HG02610 (cell line): ENCODE data around the gene ESR1.
"Not testable (repeated sequence)": the region's sequence is repeated elsewhere in the genome, so short reads cannot be mapped to it uniquely, and the experiment has no call there.

Experiments
- ATAC-seq: cut with Tn5 transposase; IDR thresholded peaks from one replicate; pipeline ENCODE4 v1.9.1; 2021; ENCODE audit warnings: mild to moderate bottlenecking, moderate library complexity; ENCODE audit not compliant: unreplicated experiment

The ESR1 gene

GRCh38 chr6:151885234-151885633, 77.8 kb downstream of the ESR1 start:
- ATAC-seq, result no peak

- ATAC-seq, result no peak
Measured at GRCh38 chr6:151891524-151891923, 84.0 kb downstream of the ESR1 start.

- ATAC-seq, result not testable (repeated sequence)
Measured at GRCh38 chr6:151894426-151894825, 86.9 kb downstream of the ESR1 start.

GRCh38 chr6:151899221-151899620, 91.7 kb downstream of the ESR1 start:
- ATAC-seq, result not testable (repeated sequence)

GRCh38 chr6:151899796-151900195, 92.3 kb downstream of the ESR1 start:
- not testable (repeated sequence) for ATAC-seq

- no peak for ATAC-seq
Measured at GRCh38 chr6:151900256-151900655, 92.8 kb downstream of the ESR1 start.

GRCh38 chr6:151901009-151901411, 93.5 kb downstream of the ESR1 start:
- ATAC-seq, result no peak

- ATAC-seq, result no peak
Measured at GRCh38 chr6:151904631-151905030, 97.1 kb downstream of the ESR1 start.

- no peak for ATAC-seq
Measured at GRCh38 chr6:151905072-151905471, 97.6 kb downstream of the ESR1 start.

- no peak for ATAC-seq
Measured at GRCh38 chr6:151905854-151906253, 98.4 kb downstream of the ESR1 start.

- ATAC-seq, result no peak
Measured at GRCh38 chr6:151911401-151911800, 103.9 kb downstream of the ESR1 start.

GRCh38 chr6:151914484-151914883, 107.0 kb downstream of the ESR1 start:
- ATAC-seq, result no peak

GRCh38 chr6:151916075-151916474, 108.6 kb downstream of the ESR1 start:
- ATAC-seq, result no peak

- no peak for ATAC-seq
Measured at GRCh38 chr6:151916680-151917164, 109.2 kb downstream of the ESR1 start.

GRCh38 chr6:151917531-151918329, 110.2 kb downstream of the ESR1 start:
- no peak for ATAC-seq

- ATAC-seq, result no peak
Measured at GRCh38 chr6:151940307-151940706, 132.8 kb downstream of the ESR1 start.

- no peak for ATAC-seq
Measured at GRCh38 chr6:151948002-151948743, 140.7 kb downstream of the ESR1 start.

- no peak for ATAC-seq
Measured at GRCh38 chr6:151958332-151958731, 150.8 kb downstream of the ESR1 start.

GRCh38 chr6:151959086-151959485, 151.6 kb downstream of the ESR1 start:
- no peak for ATAC-seq

- ATAC-seq, result no peak
Measured at GRCh38 chr6:151961809-151962208, 154.3 kb downstream of the ESR1 start.

GRCh38 chr6:151962246-151962846, 154.9 kb downstream of the ESR1 start:
- ATAC-seq, result peak; percentile 75

GRCh38 chr6:151963001-151963400, 155.5 kb downstream of the ESR1 start:
- ATAC-seq, result no peak
